DOHH2 (cell line): ENCODE results near the gene FAT3.

Experiments used
- H3F3A ChIP-seq: fragments of 200-600 bp; sonication (generic), shearing (Covaris generic); 2 replicates; pipeline ENCODE4 v1.6.0; 2016; ENCODE audit warnings: antibody characterized with exemption, mild to moderate bottlenecking; ENCODE audit not compliant: control insufficient read depth, insufficient read depth
- H3K27ac ChIP-seq: fragments of 200-600 bp; sonication (generic); 2 replicates; pipeline ENCODE4 v1.5.1; 2014; ENCODE audit warnings: low read depth, mild to moderate bottlenecking, low read length, moderate library complexity
- H3K27me3 ChIP-seq: fragments of 200-600 bp; sonication (generic); 2 replicates; pipeline ENCODE4 v1.6.1; 2014; ENCODE audit warnings: mild to moderate bottlenecking, low read length, mixed read lengths; ENCODE audit not compliant: control insufficient read depth
- H3K36me3 ChIP-seq: fragments of 200-600 bp; sonication (generic); 2 replicates; pipeline ENCODE4 v1.6.1; 2014; ENCODE audit warnings: mild to moderate bottlenecking, low read length, moderate library complexity, mixed read lengths; ENCODE audit not compliant: control insufficient read depth
- H3K4me1 ChIP-seq: fragments of 200-600 bp; sonication (generic); 2 replicates; pipeline ENCODE4 v1.6.1; 2014; ENCODE audit warnings: mild to moderate bottlenecking, low read length, mixed read lengths; ENCODE audit not compliant: control insufficient read depth
- H3K4me2 ChIP-seq: fragments of 200-600 bp; sonication (generic); 2 replicates; pipeline ENCODE4 v1.6.0; 2014; ENCODE audit warnings: mild to moderate bottlenecking, low read length, moderate library complexity
- H3K4me3 ChIP-seq: fragments of 200-600 bp; sonication (generic); 2 replicates; pipeline ENCODE4 v1.5.1; 2014; ENCODE audit warnings: mild to moderate bottlenecking, low read length, mixed read lengths
- H3K79me2 ChIP-seq: fragments of 200-600 bp; sonication (generic); 2 replicates; pipeline ENCODE4 v1.6.1; 2014; ENCODE audit warnings: mild to moderate bottlenecking, low read length, mixed read lengths; ENCODE audit not compliant: control insufficient read depth
- H3K9me2 ChIP-seq: fragments of 200-600 bp; sonication (generic); replicated peaks from 2 replicates; pipeline ENCODE4 v1.6.1; 2014; ENCODE audit warnings: mild to moderate bottlenecking, low read length, mixed read lengths; ENCODE audit not compliant: control insufficient read depth
- H3K9me3 ChIP-seq: fragments of 200-600 bp; sonication (generic); 2 replicates; pipeline ENCODE4 v1.6.1; 2014; ENCODE audit warnings: antibody characterized with exemption, low read length, mixed read lengths; ENCODE audit not compliant: control insufficient read depth, insufficient read depth
- H4K20me1 ChIP-seq: fragments of 200-600 bp; sonication (generic); 2 replicates; pipeline ENCODE4 v1.6.0; 2014; ENCODE audit warnings: low read depth, mild to moderate bottlenecking, antibody characterized with exemption, low read length, moderate library complexity; ENCODE audit not compliant: control insufficient read depth, insufficient read depth
- CTCF ChIP-seq: fragments of 200-600 bp; sonication (generic); IDR thresholded peaks from one replicate; pipeline ENCODE4 v1.5.1; 2014; ENCODE audit warnings: antibody characterized with exemption, mild to moderate bottlenecking, low read depth, low read length; ENCODE audit not compliant: poor library complexity, severe bottlenecking
- EZH2phosphoT487 ChIP-seq: fragments of 200-600 bp; sonication (generic); IDR thresholded peaks from 2 replicates; pipeline ENCODE4 v1.6.1; 2017; ENCODE audit warnings: borderline replicate concordance, mild to moderate bottlenecking, antibody characterized with exemption, low read length, moderate library complexity, mixed read lengths

The FAT3 gene

GRCh38 chr11:92269841-92270240 is 45.2 kb downstream of the FAT3 start:
- H3K36me3 ChIP-seq, result no peaks in the 10 kb centered on the region
- no peaks in the 10 kb centered on the region for H3K9me2 ChIP-seq
- H3K4me1 ChIP-seq, result no peaks in the 10 kb centered on the region
- H3K4me2 ChIP-seq, result no peak overlapping the region
- H3K27ac ChIP-seq, result no peak overlapping the region
- no peak overlapping the region for H3K4me3 ChIP-seq
- no peaks in the 10 kb centered on the region for H3K79me2 ChIP-seq
- no peaks in the 10 kb centered on the region for H3F3A ChIP-seq
- no peaks in the 10 kb centered on the region for H3K27me3 ChIP-seq
- no peaks in the 10 kb centered on the region for H4K20me1 ChIP-seq
- H3K9me3 ChIP-seq, result no peaks in the 10 kb centered on the region
- no peak for TF ChIP-seq EZH2phosphoT487

GRCh38 chr11:92272651-92273050 is 48.0 kb downstream of the FAT3 start:
- no peaks in the 10 kb centered on the region for H3K79me2 ChIP-seq
- no peak for TF ChIP-seq EZH2phosphoT487
- no peak for TF ChIP-seq CTCF
- H3K4me3 ChIP-seq, result no peak overlapping the region
- H3K27me3 ChIP-seq, result no peaks in the 10 kb centered on the region
- H3K9me2 ChIP-seq, result no peaks in the 10 kb centered on the region
- H3K36me3 ChIP-seq, result no peaks in the 10 kb centered on the region
- no peak overlapping the region for H3K4me2 ChIP-seq
- no peaks in the 10 kb centered on the region for H3F3A ChIP-seq
- no peaks in the 10 kb centered on the region for H3K4me1 ChIP-seq
- H3K9me3 ChIP-seq, result no peaks in the 10 kb centered on the region
- H3K27ac ChIP-seq, result no peak overlapping the region
- no peaks in the 10 kb centered on the region for H4K20me1 ChIP-seq
